A549 (cell line): ENCODE measurements around the gene PIK3CD. TPM values are rescaled to one million over a fixed set of nuclear protein-coding genes. Genes with fewer than 3 reads are reported as not detected.

ENCODE experiments used
- ATAC-seq, 2 experiments: fragments of 200-7000 bp in 1 of 2; fragments of >200 bp in 1 of 2; cut with Nextera tagmentation in 1 of 2; cut with Tn5 transposase in 1 of 2; 3 replicates each; pipeline versions ENCODE4 v1.8.0 to v1.9.1; 2018 to 2020; ENCODE audit warnings: mild to moderate bottlenecking in 1 of 2, moderate library complexity in 1 of 2
- CTCF ChIA-PET: fragments of 300-600 bp; sonication (Branson Sonifier 250); formaldehyde crosslinking; extraction: SDS; loops from one replicate; lab custom pipeline; 2021; ENCODE audit warnings: antibody characterized with exemption, inconsistent platforms; lab: Yijun Ruan, JAX
- POLR2A ChIA-PET: fragments of 350-600 bp; formaldehyde crosslinking; extraction: SDS; loops from one replicate; lab custom pipeline; 2021; ENCODE audit warnings: antibody characterized with exemption, inconsistent platforms; lab: Yijun Ruan, JAX
- DNase-seq, 2 experiments: peaks; one replicate each; pipeline versions ENCODE4 v3.0.0 to v3.0.0-alpha.2; 2011 to 2016; ENCODE audit warnings: low read depth in 1 of 2, low spot score in 1 of 2
- FAIRE-seq: peaks from 2 replicates; lab custom pipeline; 2011; peaks lifted over from hg19 to GRCh38; lab: Jason Lieb, UNC
- H3K27ac ChIP-seq, 2 experiments: fragments of >200 bp; sonication (Bioruptor Twin); formaldehyde crosslinking; 3 replicates each; pipeline ENCODE4 v1.5.1; 2016 to 2017
- H3K4me1 ChIP-seq: fragments of >200 bp; sonication (Bioruptor Twin); formaldehyde crosslinking; 3 replicates; pipeline ENCODE4 v1.6.1; 2016
- H3K4me2 ChIP-seq: fragments of >200 bp; sonication (Bioruptor Twin); formaldehyde crosslinking; 3 replicates; pipeline ENCODE4 v1.6.1; 2016
- H3K4me3 ChIP-seq: fragments of >200 bp; sonication (Bioruptor Twin); formaldehyde crosslinking; 3 replicates; pipeline ENCODE4 v1.5.1; 2016
- H3K9me3 ChIP-seq: fragments of >200 bp; sonication (Bioruptor Twin); formaldehyde crosslinking; 3 replicates; pipeline ENCODE4 v1.6.1; 2016
- CBX2 ChIP-seq: fragments of 200-600 bp; sonication (generic); IDR thresholded peaks from 2 replicates; pipeline ENCODE4 v1.6.1; 2016; ENCODE audit warnings: low read depth, mild to moderate bottlenecking, borderline replicate concordance
- CHD4 ChIP-seq: fragments of 200-600 bp; sonication (generic); IDR thresholded peaks from 2 replicates; pipeline ENCODE4 v1.6.1; 2016; ENCODE audit warnings: antibody characterized with exemption, mild to moderate bottlenecking, borderline replicate concordance
- E2F6 ChIP-seq: IDR thresholded peaks from 2 replicates; pipeline ENCODE4 v1.6.1; 2012; ENCODE audit warnings: low read depth, borderline replicate concordance
- ELK1 ChIP-seq: fragments of 150-350 bp; IDR thresholded peaks from 2 replicates; pipeline ENCODE4 v1.6.1; 2014; ENCODE audit warnings: low read depth, mild to moderate bottlenecking, low read length
- FOSB ChIP-seq: fragments of 250-450 bp; sonication (Bioruptor Pico); IDR thresholded peaks from 2 replicates; pipeline ENCODE4 v1.5.0; 2020; ENCODE audit warnings: mild to moderate bottlenecking, moderate library complexity
- HOXA7 ChIP-seq: fragments of 250-450 bp; sonication (Bioruptor Pico); IDR thresholded peaks from 2 replicates; pipeline ENCODE4 v1.5.0; 2020; ENCODE audit warnings: mild to moderate bottlenecking, moderate library complexity
- HOXB5 ChIP-seq: fragments of 250-450 bp; sonication (Bioruptor Pico); IDR thresholded peaks from 2 replicates; pipeline ENCODE4 v1.5.0; 2020; ENCODE audit warnings: mild to moderate bottlenecking, moderate library complexity
- JUN ChIP-seq, 2 experiments: fragments of >200 bp; sonication (Bioruptor Twin); formaldehyde crosslinking; IDR thresholded peaks; 2 replicates in 1 of 2; 3 replicates in 1 of 2; pipeline ENCODE4 v1.6.1; 2016 to 2017
- KDM5A ChIP-seq: fragments of 200-600 bp; sonication (generic); IDR thresholded peaks from 2 replicates; pipeline ENCODE4 v1.6.1; 2016; ENCODE audit warnings: antibody characterized with exemption, mild to moderate bottlenecking
- MAX ChIP-seq: IDR thresholded peaks from 2 replicates; pipeline ENCODE4 v1.6.1; 2012
- PBX3 ChIP-seq: IDR thresholded peaks from 2 replicates; pipeline ENCODE4 v1.6.1; 2012
- PHF8 ChIP-seq: fragments of 200-600 bp; sonication (generic); IDR thresholded peaks from 2 replicates; pipeline ENCODE4 v1.6.1; 2016; ENCODE audit warnings: low read depth, mild to moderate bottlenecking, antibody characterized with exemption, moderate library complexity, borderline replicate concordance
- RAD21 ChIP-seq, 2 experiments: fragments of >200 bp in 1 of 2; sonication (Bioruptor Twin) in 1 of 2; formaldehyde crosslinking in 1 of 2; IDR thresholded peaks in 1 of 2; conservative IDR thresholded peaks in 1 of 2; 2 replicates in 1 of 2; 3 replicates in 1 of 2; pipeline ENCODE4 v1.6.1; 2012 to 2018; ENCODE audit warnings: inconsistent platforms in 1 of 2
- RARB ChIP-seq: fragments of 250-450 bp; sonication (Bioruptor Pico); IDR thresholded peaks from 2 replicates; pipeline ENCODE4 v1.8.0; 2021; ENCODE audit warnings: mild to moderate bottlenecking, moderate library complexity
- RCOR1 ChIP-seq: fragments of 150-350 bp; IDR thresholded peaks from 2 replicates; pipeline ENCODE4 v1.6.1; 2014; ENCODE audit warnings: antibody characterized with exemption, low read length, low read depth
- RFX5 ChIP-seq: fragments of 450-650 bp; IDR thresholded peaks from 2 replicates; pipeline ENCODE4 v1.7.1; 2014; ENCODE audit warnings: antibody characterized with exemption, mild to moderate bottlenecking, moderate library complexity
- SREBF2 ChIP-seq: fragments of 450-650 bp; IDR thresholded peaks from 2 replicates; pipeline ENCODE4 v1.6.1; 2014; ENCODE audit warnings: mild to moderate bottlenecking, moderate library complexity
- USF2 ChIP-seq: fragments of 450-650 bp; IDR thresholded peaks from 2 replicates; pipeline ENCODE4 v1.6.1; 2014; ENCODE audit warnings: antibody characterized with exemption
- ZSCAN20 ChIP-seq: fragments of 250-450 bp; sonication (Bioruptor Pico); IDR thresholded peaks from 2 replicates; pipeline ENCODE4 v1.8.0; 2022; ENCODE audit warnings: mild to moderate bottlenecking, moderate library complexity
- WGBS: methylation state at CpG from one replicate; pipeline ENCODE4 v1.1.6; 2017; ENCODE audit errors: missing lambda C conversion rate; 5-methylcytosine and 5-hydroxymethylcytosine counted together
- polyA plus RNA-seq, 4 experiments: library from polyadenylated mRNA; depleted of rRNA in 3 of 4; stranded (reverse); fragments of >200 nt; fragmentation: RNase III in 1 of 4; extraction: RNeasy Plus Mini Kit Qiagen cat#74134 plus additional on column Dnase treatment in 1 of 4; gene quantifications; 2 replicates in 3 of 4; 3 replicates in 1 of 4; pipeline ENCODE4 v1.2.3, GENCODE V29; 2011 to 2017
- TF ChIP-seq, protein P1 (sequence below): fragments of >200 bp; sonication (Bioruptor Twin); formaldehyde crosslinking; IDR thresholded peaks from 3 replicates; pipeline ENCODE4 v1.5.1; 2016
- TF ChIP-seq, protein P2 (sequence below): fragments of >200 bp; sonication (Bioruptor Twin); formaldehyde crosslinking; IDR thresholded peaks from 3 replicates; pipeline ENCODE4 v1.6.1; 2016

Gene PIK3CD
- polyA plus RNA-seq, 2 of the 4 experiments (the other 2 are of a cell fraction), result 2.4 to 3.5 TPM

- TF ChIP-seq SREBF2 (no peak), MAX (peak; percentile 38; the same call in 1 of the 2 replicates)
- Histone ChIP-seq H3K4me2 (peak overlapping the region; percentile 91), H3K4me3 (peak overlapping the region; percentile 85), H3K9me3 (no peaks in the 10 kb centered on the region), H3K27ac (peak overlapping the region; percentile 71 to 87), H3K4me1 (peaks cover 23% of the 10 kb centered on the region; the same call in 2 of the 3 replicates)
- ATAC-seq (peak; percentile 67 to 74), FAIRE-seq (no peak), DNase-seq (peak; percentile 38 to 61)
- POLR2A ChIA-PET, result no interaction called here
- WGBS, result 4% methylated on average over 10 of the region's 72 CpGs
- CTCF ChIA-PET, result interaction anchor here (1.0 to 7.8 kb wide), 3 partner anchors 14 to 62 kb away, joined by 3 to 37 read pairs (median 4); no protein-coding TSS in a partner anchor
Observed at GRCh38 chr1:9689011-9689706, 37.6 kb downstream of the PIK3CD start.

DNA sequence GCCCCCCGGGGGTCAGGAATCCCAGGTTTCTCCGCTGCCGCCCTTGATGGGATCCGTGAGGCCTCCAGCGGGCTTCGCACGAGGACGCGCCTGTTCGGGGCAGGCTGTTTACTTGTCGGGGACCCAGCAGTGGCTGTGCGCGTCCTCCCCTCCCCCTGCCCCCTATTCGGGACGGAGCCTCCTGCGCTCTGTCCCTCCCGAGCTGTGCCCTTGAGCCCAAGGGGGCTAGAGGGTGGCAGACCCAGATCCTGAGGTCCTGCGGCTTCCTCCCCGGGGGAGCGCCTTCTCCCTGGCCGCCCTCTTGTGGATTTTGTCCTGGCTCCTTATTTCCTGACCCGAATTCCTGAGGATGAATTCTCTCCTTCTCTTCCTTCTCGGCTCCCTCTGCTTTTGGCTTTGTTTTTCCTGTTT is 38.4 kb downstream of the PIK3CD start:
- peak overlapping the region; percentile 71 to 87 for H3K27ac ChIP-seq
- no peak for FAIRE-seq
- TF ChIP-seq RAD21 (conservative IDR thresholded peaks at IDR 0.05 in 1 of 2, IDR thresholded peaks at IDR 0.05 in 1 of 2), result peak in 1 of 2 experiments; percentile 12; a peak in 1 of 5 replicates
- no peak for TF ChIP-seq KDM5A
- no peak for TF ChIP-seq PBX3
- TF ChIP-seq PHF8, result no peak
- TF ChIP-seq MAX, result peak; percentile 66
- no peak for TF ChIP-seq HOXB5 (CRISPR knock-in tag)
- TF ChIP-seq E2F6, result peak; percentile 31; the same call in 1 of the 2 replicates
- no peak for TF ChIP-seq RFX5
- TF ChIP-seq, protein P1, sequence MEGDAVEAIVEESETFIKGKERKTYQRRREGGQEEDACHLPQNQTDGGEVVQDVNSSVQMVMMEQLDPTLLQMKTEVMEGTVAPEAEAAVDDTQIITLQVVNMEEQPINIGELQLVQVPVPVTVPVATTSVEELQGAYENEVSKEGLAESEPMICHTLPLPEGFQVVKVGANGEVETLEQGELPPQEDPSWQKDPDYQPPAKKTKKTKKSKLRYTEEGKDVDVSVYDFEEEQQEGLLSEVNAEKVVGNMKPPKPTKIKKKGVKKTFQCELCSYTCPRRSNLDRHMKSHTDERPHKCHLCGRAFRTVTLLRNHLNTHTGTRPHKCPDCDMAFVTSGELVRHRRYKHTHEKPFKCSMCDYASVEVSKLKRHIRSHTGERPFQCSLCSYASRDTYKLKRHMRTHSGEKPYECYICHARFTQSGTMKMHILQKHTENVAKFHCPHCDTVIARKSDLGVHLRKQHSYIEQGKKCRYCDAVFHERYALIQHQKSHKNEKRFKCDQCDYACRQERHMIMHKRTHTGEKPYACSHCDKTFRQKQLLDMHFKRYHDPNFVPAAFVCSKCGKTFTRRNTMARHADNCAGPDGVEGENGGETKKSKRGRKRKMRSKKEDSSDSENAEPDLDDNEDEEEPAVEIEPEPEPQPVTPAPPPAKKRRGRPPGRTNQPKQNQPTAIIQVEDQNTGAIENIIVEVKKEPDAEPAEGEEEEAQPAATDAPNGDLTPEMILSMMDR, result 0 out of 3 replicates have a peak, but pooled peaks have one; percentile 13
- ATAC-seq, result peak; percentile 30 to 47; a peak in 4 of 6 replicates
- no peak for DNase-seq
- H3K9me3 ChIP-seq, result no peaks in the 10 kb centered on the region
- 6% methylated on average over 17 of the region's 23 CpGs for WGBS
- POLR2A ChIA-PET, result no interaction called here
- H3K4me1 ChIP-seq, result peaks cover 23% of the 10 kb centered on the region; the same call in 2 of the 3 replicates
- CTCF ChIA-PET, result interaction anchor here (0.6 to 7.8 kb wide), 5 partner anchors 25 to 65 kb away, joined by 3 to 37 read pairs (median 4); no protein-coding TSS in a partner anchor
- H3K4me3 ChIP-seq, result peak overlapping the region; percentile 85
- H3K4me2 ChIP-seq, result peak overlapping the region; percentile 91

DNA sequence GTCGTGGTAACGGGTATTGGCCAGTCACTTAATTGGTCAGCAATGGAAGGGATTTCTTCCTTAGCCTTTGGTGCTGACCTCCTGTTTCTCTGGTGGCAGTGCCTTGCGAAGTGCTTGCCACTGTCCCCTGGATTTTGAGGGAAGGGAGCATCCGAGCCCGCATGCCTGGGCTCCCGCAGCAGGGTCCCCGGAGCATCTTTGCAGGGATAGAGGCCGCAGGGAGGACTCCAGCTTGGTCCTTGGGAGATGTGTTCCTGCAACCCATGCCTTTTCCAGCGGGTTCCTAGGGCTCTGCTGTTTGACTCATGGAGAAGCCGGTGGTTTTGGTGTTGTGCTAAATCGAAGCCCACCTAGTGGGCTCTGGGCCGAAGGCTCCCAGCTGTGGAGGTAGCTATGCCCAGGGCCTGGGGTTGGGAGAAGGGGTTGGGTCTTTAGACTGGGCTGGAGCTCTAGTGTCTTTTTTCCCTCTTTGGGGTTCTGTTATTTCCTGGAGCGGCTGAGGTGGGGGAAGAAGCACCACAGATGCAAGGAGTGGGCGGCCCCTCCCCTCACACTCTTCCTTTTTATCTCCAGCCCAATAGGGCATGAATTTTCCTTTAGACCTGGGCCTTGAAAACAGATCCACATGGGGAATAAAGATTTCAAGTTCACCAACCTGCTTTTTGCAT is 39.0 kb downstream of the PIK3CD start:
- Histone ChIP-seq H3K4me3 (peak overlapping the region; percentile 85; the same call in 2 of the 3 replicates), H3K9me3 (no peaks in the 10 kb centered on the region), H3K4me1 (peaks cover 23% of the 10 kb centered on the region; the same call in 2 of the 3 replicates), H3K4me2 (peak overlapping the region; percentile 91), H3K27ac (peak overlapping the region; percentile 71 to 87; a peak in 3 of 6 replicates)
- WGBS, result 74% methylated on average over 10 of the region's 14 CpGs
- no peak for FAIRE-seq
- DNase-seq, result no peak
- CTCF ChIA-PET, result interaction anchor here (0.6 to 7.8 kb wide), 8 partner anchors 10 to 66 kb away, joined by 3 to 37 read pairs (median 4); no protein-coding TSS in a partner anchor
- POLR2A ChIA-PET, result no interaction called here
- ATAC-seq, result no peak
- TF ChIP-seq MAX (no peak), ZSCAN20 (CRISPR knock-in tag) (no peak), HOXB5 (CRISPR knock-in tag) (no peak), RARB (no peak), ELK1 (no peak), CBX2 (no peak), RCOR1 (no peak), KDM5A (no peak), CHD4 (no peak), JUN (IDR thresholded peaks at IDR 0.05) (no peak), FOSB (CRISPR knock-in tag) (no peak), USF2 (no peak), HOXA7 (CRISPR knock-in tag) (no peak)
- TF ChIP-seq, protein P2, sequence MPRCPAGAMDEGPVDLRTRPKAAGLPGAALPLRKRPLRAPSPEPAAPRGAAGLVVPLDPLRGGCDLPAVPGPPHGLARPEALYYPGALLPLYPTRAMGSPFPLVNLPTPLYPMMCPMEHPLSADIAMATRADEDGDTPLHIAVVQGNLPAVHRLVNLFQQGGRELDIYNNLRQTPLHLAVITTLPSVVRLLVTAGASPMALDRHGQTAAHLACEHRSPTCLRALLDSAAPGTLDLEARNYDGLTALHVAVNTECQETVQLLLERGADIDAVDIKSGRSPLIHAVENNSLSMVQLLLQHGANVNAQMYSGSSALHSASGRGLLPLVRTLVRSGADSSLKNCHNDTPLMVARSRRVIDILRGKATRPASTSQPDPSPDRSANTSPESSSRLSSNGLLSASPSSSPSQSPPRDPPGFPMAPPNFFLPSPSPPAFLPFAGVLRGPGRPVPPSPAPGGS, result no peak
